Activated CD8-positive, alpha-beta memory T cell treated with anti-CD3 and anti-CD28 coated beads for 1 hour (primary cell): ENCODE measurements around the gene KRTAP27-1.

Experiments
- DNase-seq, 2 donors: peaks; one replicate each; pipeline ENCODE4 v3.0.0-alpha.2; 2020; ENCODE audit warnings: low read depth in 1 of 2; ENCODE audit errors: extremely low read depth in 1 of 2

The KRTAP27-1 gene

GRCh38 chr21:30337276-30337744 lies at the start of gene KRTAP27-1:
Gene KRTAP27-1 (minus strand): TSS chr21:30337694. CDS start chr21:30337668, 26 bp downstream.
- DNase-seq = no peak

- no peak for DNase-seq
These were observed 44.7 kb upstream of the KRTAP27-1 start for GRCh38 chr21:30382201-30382600.

- DNase-seq = no peak
These were observed 34.8 kb upstream of the KRTAP27-1 start, which contains the start of gene KRTAP13-2 for GRCh38 chr21:30372139-30372770. Gene KRTAP13-2 (minus strand): TSS chr21:30372271. CDS start chr21:30372213, 58 bp downstream.

GRCh38 chr21:30355906-30356305 lies 18.4 kb upstream of the KRTAP27-1 start:
- no peak for DNase-seq

- DNase-seq = no peak
These were observed 17.0 kb upstream of the KRTAP27-1 start for GRCh38 chr21:30354308-30355005.

- no peak for DNase-seq
These were observed 14.0 kb upstream of the KRTAP27-1 start for GRCh38 chr21:30351534-30351933.

- no peak for DNase-seq
These were observed 12.1 kb upstream of the KRTAP27-1 start for GRCh38 chr21:30349572-30349971.

GRCh38 chr21:30348506-30348905 lies 11.0 kb upstream of the KRTAP27-1 start, which contains the start of gene KRTAP23-1:
Gene KRTAP23-1 (minus strand): TSS chr21:30348606. CDS start chr21:30348606, 0 bp downstream.
- DNase-seq = no peak

GRCh38 chr21:30345014-30345413 lies 7.5 kb upstream of the KRTAP27-1 start:
- DNase-seq = no peak

- DNase-seq = peak in 1 of 2 donors; percentile 3
These were observed 3.5 kb upstream of the KRTAP27-1 start for GRCh38 chr21:30340714-30341573.

- DNase-seq = no peak
These were observed 1.2 kb upstream of the KRTAP27-1 start for GRCh38 chr21:30338717-30339116.

GRCh38 chr21:30337772-30338171 lies 278 bp upstream of the KRTAP27-1 start:
- no peak for DNase-seq

GRCh38 chr21:30336596-30336995 lies 898 bp downstream of the KRTAP27-1 start:
- no peak for DNase-seq

GRCh38 chr21:30333736-30334135 lies 3.8 kb downstream of the KRTAP27-1 start:
- no peak for DNase-seq

- DNase-seq = no peak
These were observed 4.8 kb downstream of the KRTAP27-1 start for GRCh38 chr21:30332681-30333080.

- no peak for DNase-seq
These were observed 8.2 kb downstream of the KRTAP27-1 start for GRCh38 chr21:30329203-30329875.

- no peak for DNase-seq
These were observed 11.1 kb downstream of the KRTAP27-1 start for GRCh38 chr21:30326390-30326789.

GRCh38 chr21:30320215-30320614 lies 17.3 kb downstream of the KRTAP27-1 start, which contains the start of gene KRTAP26-1:
Gene KRTAP26-1 (minus strand): TSS chr21:30320315. CDS start chr21:30320035, 280 bp downstream.
- DNase-seq = no peak

- DNase-seq = no peak
These were observed 21.8 kb downstream of the KRTAP27-1 start for GRCh38 chr21:30315701-30316100.

- no peak for DNase-seq
These were observed 30.6 kb downstream of the KRTAP27-1 start for GRCh38 chr21:30306884-30307283.
